ENCODE data around the gene MRFAP1L1.

The MRFAP1L1 gene

DNA sequence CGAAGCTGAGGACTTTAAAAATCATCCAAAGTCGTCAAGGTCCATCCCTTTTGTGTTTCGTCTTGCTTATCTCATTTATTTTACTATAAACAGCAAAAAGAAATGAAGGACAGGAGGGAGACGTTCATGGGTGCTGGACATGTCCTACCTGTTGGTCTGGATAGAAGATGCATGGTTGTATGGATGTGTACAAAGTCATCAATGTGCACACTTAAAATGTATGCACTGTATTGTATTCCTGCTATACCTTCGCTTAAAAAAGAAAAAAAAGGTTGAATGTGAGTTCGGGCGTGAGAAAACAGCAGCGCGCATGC is 6.0 kb upstream of the MRFAP1L1 start:
- DNase-seq = no peak

DNA sequence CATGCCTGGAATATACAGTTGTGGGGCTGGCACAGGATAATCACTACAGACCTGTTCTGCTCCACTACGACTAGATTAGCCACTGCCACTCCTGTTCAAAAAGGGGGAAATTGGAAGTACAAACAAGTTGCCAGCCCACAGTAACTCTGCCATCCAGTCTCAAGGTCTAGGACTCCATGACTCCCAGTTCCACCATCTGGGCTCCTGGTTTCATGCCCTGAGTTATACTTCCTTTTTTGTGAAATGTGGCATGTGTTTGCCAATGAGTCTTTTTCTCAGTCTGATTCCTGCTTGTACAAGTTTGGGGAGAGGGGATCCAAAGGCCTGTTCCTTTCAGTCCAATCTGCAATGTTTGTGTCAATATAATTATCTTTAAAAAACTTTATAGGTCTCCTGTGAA is 5.3 kb upstream of the MRFAP1L1 start:
- no peak for DNase-seq

DNA sequence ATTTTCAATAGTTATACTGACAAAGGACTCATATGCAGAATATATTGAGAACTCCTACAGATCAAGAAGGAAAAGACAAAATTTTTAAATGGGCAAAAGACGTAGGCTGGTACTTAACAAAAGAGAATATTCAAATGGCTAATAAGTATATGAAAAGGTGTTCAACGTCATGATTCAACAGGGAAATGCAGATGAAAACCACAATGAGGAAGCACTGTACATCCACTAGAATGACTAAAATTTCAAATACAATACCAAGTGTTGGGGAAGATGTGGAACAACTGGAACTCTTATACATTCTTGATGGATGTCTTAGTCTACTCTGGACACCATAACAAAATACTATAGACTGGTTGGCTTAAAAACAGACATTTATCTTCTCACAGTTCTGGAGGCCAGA is 1.3 kb upstream of the MRFAP1L1 start:
- no peak for DNase-seq

DNA sequence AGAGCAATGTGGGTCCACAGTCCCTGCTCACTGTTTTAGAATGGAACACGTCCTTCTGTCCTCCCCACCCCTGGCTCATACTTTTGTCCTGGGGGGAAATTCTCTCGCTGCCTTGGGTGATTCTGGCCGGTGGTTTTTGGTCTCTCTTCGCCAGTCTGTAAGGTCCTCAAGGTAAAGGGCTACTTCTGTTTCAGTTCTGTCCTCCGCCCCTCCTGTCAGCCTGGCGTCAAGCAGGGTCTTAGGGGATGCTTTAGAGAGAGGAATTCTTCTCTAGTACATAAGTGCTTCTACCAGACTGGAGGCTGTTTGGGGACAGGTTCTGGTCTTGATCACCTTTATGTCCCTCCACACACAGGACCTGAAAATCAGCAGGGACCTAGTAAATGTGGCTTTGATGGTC is 617 bp upstream of the MRFAP1L1 start:
- no peak for DNase-seq

DNA sequence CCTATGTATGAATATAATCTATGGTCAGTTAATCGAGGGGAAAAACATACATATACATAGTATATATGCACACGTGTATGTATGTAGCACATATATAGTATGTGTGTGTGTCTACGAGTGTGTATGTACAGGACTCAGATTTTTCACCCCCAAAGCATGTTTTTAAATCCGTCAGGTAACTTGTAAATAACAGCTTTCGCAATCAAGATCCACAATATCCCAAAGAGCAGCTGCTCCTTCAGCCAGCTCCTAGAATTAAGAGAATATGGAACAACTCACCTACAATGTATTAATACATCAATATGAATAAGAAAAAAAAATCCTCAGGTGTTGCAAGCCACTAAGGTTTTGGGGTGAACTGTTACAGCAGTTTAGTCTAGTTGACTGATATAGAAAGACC is 3.5 kb downstream of the MRFAP1L1 start:
- DNase-seq = no peak

DNA sequence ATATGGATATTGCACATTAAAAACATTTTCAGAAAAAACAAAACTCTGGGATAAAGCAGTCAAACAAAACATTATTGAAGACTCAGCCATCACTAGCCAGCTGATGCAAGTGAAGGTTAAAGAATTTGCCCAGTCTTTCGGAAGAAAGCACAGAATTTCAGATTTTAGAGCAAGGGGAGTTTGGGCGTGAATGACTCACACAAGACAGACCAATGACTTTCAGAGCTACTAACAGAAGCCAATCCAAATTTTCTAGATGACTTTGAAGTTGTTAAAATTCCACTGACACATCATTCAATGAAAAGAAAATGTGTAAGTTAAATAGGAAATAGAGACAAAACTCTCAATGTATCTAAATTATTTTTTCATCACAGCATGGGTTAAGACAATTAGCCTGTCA is 4.0 kb downstream of the MRFAP1L1 start:
- DNase-seq = no peak

DNA sequence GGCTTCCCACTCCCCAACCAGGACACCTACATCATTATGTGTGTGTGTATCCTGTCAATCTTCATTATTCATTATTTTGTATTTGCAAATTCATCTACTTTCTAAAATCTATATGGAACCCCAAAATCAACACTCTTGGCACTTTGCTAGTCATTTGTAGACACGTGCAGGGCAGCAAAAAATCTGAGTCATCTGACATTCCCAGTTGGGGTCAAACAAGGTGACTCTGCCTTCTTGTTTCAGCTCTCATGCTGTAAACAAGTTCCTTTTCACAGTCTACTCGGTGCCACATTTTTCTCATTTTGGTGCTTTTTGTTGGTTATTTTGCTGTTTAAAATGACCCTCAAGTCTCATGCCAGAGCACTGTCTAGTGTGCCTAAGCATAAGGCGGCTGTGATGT is 5.9 kb downstream of the MRFAP1L1 start:
- no peak for DNase-seq

DNA sequence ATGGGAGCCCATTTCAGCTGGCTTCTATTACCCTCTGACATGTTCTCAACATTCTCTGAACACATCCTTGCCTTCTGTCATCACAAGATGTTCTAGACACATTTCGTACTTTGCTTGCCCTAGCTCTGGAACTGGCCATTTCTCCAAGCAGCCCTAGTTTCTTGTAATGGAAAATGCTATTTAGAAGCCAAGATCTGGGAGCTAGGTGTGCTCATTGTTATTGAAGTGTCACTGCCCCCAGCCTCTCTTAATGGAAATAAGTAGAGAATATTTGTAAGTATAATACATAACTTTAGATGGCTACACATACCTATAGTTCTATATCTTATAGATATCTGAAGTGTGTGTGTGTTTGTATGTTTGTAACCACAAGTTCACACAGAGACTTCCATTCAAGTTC is 6.9 kb downstream of the MRFAP1L1 start:
- no peak for DNase-seq

DNA sequence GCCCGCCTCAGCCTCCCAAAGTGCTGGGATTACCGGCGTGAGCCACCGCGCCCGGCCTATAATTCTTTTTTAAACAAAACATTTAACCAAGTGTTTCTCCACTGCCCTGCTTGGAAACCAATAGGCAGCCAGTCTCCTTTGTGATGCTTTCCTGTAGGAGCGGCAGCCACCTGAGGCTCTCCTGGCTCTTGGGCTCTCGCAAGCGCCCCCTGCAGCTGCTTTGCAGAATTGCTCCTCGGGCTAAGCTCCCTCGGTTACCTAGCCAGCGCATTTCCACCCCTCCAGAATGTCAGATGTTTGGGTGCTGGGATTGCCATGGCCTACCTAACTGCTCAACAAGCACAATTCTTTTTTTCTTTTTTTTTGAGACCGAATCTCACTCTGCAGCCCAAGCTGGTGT is 8.3 kb downstream of the MRFAP1L1 start:
- no peak for DNase-seq

DNA sequence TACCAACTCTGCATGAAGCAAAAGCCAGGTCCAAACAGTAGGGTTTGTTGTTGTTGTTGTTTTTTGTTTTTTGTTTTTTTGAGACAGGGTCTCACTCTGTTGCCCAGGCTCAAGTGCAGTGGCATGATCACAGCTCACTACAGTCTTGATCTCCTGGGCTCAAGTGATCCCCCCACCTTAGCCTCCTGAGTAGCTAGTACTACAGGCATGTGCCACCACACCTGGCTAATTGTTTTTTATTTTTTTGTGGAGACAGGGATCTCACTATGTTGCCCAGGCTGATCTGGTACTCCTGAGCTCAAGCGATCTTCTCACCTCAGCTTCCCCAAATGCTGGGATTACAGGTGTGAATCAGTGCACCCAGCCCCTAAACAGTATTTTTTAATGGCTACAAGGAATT is 9.8 kb downstream of the MRFAP1L1 start:
- DNase-seq = no peak

DNA sequence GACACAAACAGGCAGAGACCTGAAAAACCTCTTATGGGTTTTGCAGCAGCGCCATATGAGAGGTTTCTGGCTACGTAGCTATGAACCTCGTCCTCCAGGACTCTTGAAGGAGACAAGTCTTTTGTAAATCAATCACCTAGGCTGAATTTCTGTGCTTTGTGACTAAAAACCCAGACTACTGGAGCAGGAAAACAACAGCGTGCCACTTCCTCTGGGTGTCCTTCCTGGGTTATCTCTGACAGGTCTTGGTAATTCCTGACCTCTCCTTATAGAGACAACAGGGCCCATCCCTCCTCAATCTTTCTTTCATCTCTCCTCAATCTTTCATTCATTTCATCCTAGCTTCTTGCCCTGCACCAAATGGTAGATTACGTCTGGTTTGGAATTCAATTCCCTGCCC is 10.3 kb downstream of the MRFAP1L1 start:
- DNase-seq = no peak

DNA sequence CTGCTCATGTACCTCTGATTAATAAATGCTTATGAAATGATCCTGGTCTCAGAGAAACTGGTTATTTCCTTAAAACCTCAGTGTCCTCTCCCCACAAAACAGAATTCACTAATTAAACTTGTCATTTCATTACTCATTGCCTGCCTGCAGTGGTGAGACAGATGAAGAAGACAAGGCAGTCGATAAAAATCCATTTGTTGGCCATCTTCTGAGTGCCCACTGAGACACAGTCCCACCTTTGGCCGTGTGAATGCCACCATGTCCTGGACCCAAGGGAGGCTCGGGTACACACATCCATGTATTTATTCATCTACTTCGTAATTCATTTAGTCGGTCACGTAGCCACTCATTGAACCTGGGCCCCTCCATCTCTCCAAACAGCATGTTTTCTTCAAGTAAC is 12.5 kb downstream of the MRFAP1L1 start:
- DNase-seq = no peak

DNA sequence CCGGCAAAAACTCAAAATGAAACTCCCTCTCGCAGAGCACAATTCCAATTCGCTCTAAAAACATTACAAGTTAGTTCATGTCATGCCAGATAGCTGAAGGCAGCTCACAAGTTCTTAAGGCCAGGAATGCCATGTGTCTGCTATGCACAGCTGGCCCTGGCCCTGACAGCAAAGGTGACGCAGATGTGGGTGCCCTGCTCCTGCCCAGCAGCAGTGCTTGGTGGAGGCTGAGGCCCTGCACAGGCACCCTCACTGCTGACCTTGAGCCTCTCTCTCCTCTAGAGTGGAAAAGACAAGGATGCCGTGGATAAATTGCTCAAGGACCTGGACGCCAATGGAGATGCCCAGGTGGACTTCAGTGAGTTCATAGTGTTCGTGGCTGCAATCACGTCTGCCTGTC is 13.1 kb downstream of the MRFAP1L1 start:
- no peak for DNase-seq

DNA sequence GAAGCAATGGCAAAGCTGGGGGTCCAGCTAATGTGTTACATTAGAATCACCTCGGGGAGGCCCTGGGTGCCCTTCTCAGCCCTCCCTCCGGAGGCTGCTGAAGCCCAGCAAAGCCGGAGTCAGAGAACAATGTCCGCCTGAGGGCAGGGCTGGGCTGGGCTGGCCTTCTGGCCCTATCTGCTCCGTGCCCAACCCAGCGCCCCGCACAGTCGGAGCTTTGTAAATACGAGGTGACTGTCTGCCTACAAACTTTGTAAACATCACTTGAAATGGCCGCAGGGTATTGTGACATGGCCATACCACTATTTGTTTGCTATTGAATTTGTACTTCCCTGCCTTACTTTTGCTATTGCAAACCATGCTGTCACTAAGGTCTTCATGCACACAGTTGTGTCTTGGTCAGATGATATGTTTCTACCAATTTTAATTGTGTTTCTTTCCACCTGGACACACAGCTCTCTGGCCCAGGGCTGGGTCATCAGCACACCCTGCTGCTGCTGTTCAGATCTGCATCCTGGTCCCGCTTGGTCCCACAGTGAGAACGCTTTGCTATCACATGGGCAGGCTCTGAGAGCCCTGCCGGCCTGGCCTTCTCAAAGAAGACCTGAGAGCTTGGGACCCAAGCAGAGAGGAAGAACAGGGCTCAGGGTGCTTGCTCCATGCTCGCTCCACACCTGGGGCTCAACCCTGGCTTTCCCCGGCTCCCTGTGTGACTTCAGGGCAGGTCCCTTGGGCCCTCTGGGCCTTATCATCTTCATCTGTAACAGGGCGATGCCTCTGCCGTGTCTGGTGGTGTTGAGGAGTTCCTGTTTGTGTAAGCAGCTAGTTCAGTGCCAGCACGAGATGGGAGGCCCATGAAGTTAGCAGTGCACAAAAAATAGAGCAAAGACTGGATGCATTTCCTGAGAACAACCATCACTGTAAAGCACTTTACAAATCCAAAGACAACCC is 13.7 kb downstream of the MRFAP1L1 start:
- peak; percentile 29 to 37 for DNase-seq

DNA sequence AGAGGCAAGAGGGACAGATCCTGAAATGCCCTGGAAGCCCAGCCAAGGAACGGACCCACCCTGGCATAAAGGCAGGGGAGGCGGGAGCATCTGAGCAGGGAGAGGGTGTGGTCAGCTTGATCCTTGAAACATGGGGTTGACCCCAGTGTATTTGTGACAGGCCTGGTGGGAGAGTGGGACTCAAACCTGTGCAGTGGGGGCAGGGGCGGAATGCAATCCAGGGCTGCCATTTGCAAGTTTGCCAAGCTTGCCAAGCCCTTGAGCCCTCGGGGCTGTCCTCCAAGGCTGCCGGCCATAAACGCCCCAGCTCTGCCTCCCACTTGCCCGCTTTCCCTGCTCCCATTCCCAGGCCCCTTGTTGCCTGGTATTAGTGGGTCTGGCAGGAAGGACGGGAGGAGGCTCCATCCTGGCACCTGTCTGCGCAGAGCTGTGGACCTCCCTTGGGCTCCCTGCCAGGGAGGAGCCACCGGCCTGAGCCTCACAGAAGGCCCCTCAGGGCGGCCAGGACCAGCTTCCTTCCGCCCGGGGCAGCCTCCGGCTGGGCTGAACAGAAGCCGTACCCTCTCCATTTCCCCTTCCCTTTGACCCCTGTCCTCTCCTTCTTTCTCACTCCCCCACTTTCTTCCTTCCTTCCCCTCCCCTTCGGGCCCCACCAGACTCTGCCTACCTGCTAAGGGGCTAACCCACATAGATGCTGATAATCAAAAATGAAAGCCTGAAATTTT is 15.3 kb downstream of the MRFAP1L1 start:
- no peak for DNase-seq

DNA sequence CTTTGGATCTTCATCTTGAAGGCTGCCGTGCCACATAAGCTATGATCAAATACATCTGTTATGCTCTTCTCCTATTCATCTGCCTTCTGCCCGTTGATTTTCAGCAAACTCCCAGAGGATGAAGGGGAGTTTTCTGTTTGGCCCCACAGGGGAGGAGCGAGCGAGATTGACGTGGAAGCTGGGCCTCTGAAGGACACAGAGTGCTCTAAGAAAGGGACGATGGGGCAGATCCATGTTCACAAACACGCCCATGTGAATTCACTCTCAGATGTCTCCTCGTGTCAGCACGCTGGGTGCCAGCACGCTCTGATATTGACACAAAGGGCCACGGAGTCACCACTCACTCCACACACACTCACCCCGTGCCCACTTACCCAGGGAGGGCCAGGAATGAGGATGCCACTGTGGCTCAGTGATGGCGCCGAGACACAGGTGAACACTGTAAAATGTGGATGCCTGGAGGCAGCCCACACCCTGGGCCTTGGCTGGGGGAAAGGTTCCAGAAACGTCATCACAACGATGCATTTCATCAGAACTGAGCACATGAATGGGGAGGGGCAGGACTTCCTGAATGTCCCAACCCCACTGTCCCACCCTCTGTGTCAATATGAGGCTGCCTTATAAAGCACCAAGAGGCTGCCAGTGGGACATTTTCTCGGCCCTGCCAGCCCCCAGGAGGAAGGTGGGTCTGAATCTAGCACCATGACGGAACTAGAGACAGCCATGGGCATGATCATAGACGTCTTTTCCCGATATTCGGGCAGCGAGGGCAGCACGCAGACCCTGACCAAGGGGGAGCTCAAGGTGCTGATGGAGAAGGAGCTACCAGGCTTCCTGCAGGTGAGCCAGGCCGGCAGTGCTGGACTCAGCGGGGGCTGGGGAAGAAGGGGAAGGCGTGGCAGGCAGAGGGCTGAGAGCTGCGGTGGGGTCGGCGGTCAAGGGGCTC is 16.2 kb downstream of the MRFAP1L1 start, which contains the start of gene S100P:
TSS of gene S100P (plus strand) at position 648 of the 946 bp plus-strand sequence. CDS start at position 703, 55 bp downstream.
- no peak for DNase-seq

DNA sequence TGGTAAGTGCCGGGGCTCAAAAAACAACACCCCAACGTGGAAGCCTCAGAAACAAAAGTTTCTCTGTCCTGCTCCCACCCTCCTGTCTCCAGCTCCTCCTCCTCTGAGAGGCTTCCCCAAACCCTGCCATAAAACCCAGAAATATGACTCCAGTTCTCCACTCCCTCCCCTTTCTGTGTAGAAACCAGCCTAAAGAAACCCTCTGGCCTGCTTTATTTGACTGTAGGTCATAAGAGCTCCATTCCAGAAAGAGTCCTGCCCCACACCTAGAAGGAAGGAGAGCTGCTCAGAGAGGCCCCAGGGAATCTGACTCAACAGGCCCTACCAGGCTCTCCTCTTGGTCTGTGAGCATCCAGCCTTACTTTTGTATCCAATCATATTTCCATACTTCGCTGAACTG is 16.9 kb downstream of the MRFAP1L1 start:
- DNase-seq = no peak

DNA sequence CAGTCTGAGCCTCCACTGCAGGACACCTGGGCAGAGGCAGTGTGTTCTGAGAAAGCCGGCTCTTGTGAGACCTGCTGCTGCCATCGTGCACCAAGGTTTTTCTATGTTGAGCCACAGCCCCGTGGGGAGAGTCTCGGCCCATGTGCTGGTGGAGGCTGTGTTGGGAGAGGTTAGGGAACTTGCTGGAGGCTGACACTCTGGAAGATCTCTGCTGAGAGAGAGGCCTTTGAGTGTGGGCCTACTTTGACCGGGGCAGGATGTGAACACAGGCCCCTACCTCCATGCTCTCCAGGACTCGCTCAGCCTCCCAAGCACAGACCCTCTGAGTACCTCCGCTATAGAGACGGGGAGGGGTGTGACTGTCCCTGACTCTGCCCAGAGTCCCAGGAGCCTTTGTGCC is 17.3 kb downstream of the MRFAP1L1 start:
- no peak for DNase-seq

DNA sequence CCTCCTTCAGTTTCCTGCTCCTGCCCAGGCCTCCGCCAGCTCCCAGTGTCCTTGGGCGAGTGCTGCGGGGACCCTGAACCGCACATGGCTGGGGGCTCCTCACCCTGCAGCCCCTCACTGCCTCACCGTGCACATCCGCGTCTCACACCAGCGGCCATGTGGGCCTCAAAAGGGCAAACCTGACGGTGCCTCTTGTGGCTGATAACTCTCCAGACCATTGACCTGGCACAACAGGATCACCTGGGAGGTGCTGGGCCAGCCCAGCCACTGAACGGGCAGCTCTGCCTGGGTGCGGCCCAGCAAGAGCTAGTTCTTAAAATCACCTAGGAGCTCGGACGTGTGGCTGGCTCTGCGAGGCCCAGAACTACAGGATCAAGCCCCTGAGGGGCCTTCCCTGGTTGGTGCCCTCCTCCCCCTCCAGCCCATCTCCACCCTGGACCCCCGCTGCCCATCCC is 20.1 kb downstream of the MRFAP1L1 start:
- no peak for DNase-seq

DNA sequence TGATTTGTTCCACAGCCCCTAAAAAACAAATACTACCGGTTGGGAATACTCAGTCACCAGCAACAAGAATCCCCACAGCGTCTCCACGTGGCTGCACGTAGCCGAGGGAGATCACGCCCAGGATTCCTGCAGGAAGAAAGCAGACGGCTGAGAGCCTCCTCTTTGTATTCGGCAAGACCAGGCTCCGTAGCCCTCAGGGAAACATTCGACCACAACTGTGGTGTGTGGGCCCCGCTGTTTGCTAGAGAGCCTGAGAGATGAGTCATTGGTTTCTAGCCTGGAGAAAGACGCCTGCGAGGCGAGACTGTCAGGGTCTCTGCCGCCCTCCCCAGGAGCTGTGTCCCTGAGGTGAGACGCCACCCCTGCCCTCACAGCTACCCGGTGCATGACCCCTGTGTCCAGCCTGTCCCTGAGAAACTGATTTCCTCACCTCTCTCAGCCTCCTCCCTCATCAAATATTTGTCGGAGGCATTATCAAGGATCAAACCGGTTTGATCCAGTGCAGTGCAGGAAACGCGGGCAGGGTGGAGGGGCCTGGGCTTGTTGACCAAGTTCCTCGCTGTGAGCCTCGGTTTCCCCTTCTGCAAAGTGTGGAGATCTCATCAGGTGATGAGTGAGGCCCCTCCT is 20.7 kb downstream of the MRFAP1L1 start:
- peak; percentile 66 to 67 for DNase-seq

DNA sequence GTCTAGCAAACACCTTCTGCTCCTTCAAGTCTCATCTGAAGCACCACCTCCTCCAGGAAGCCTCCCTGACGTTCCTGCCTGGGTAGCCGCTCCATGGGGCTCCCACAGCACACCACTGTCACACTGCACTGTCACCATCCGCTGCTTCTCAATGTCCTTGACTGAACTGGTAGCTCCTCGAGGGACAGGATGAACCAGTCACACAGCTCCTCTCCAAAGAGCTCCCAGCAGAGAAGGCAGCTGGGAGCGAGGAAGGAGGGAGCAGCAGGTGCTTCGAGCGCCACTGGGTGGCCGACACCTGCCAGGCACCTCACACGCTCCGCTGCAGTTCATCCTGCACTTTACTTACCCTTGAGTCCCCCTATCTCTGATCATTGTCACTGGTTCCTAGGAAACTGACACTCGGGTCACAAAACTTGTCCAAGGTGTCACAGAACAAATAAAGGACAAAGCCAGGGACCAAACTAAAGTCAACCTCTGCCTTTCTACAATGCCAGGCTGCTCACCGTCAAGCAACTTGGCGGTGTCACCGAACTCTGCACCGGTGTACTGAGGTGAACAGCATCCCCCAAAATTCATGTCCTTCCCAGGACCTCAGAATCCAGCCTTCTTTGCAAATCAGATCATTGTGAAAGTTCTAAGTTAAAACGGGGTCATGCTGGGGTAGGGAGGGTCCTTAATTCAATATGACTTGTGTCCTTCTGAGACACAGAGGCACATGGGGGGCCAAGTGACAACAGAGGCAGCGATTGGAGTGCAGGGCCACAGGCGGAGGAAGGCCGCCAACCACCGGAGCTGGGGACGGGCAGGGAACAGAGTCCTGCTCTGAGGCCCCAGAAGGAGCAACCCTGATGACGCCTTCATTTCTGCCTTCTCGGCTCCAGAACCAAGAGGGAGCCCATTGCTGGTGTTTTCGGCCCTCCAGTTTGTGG is 21.5 kb downstream of the MRFAP1L1 start:
- DNase-seq = no peak
